ENCODE measurements around the gene PCNX4.

- no peak for TF ChIP-seq EP300 (IDR thresholded peaks at IDR 0.05)
- TF ChIP-seq POLR2A (IDR thresholded peaks at IDR 0.05) = no peak
Measured at GRCh38 chr14:60175255-60175902, 83.7 kb downstream of the PCNX4 start.

All from ovary (tissue), 1 donor.